Measurements from ENCODE around the gene TMEM151A. TPM values are rescaled to one million over a fixed set of nuclear protein-coding genes. Genes with fewer than 3 reads are reported as not detected.

Gene TMEM151A
- total and polyA plus RNA-seq, 9 donors, result 0.15 to 10.8 (median 0.24) TPM; not detected in 4

DNA sequence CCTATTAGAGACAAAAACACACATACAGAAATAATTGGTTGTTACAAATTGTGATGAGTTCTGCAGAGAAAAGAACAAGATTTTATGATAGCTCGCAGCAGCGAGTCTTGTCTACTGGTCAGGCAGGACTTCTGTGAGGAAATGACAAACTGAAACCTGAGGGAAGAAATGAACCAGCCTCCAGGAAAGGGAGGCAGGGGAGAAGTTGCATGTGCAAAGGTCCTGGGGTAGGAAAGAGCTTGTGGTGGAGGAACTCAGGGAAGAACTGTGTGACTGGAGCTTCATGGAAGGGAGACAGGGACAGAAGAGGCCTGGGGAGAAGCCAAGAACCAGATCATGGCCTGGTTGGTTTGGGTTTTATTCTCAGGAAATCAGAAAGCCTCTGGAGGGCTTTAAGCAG is 32.5 kb upstream of the TMEM151A start:
- Histone ChIP-seq H3K4me1 (ENCODE audit: insufficient read depth) (peaks cover 9% of the 10 kb centered on the region), H3K36me3 (no peaks in the 10 kb centered on the region), H3K4me3 (no peak overlapping the region), H3K27me3 (no peaks in the 10 kb centered on the region), H3K27ac (no peak overlapping the region), H3K9me3 (no peaks in the 10 kb centered on the region)
- intact Hi-C loops (cut with DNase I), result loop anchor here in 1 of 4 donors (2.0 kb wide), 1 partner anchor 36 kb away; no protein-coding TSS in a partner anchor
- TF ChIP-seq POLR2A (IDR thresholded peaks at IDR 0.05), result no peak
- TF ChIP-seq, protein P1, sequence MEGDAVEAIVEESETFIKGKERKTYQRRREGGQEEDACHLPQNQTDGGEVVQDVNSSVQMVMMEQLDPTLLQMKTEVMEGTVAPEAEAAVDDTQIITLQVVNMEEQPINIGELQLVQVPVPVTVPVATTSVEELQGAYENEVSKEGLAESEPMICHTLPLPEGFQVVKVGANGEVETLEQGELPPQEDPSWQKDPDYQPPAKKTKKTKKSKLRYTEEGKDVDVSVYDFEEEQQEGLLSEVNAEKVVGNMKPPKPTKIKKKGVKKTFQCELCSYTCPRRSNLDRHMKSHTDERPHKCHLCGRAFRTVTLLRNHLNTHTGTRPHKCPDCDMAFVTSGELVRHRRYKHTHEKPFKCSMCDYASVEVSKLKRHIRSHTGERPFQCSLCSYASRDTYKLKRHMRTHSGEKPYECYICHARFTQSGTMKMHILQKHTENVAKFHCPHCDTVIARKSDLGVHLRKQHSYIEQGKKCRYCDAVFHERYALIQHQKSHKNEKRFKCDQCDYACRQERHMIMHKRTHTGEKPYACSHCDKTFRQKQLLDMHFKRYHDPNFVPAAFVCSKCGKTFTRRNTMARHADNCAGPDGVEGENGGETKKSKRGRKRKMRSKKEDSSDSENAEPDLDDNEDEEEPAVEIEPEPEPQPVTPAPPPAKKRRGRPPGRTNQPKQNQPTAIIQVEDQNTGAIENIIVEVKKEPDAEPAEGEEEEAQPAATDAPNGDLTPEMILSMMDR (IDR thresholded peaks at IDR 0.05), result no peak
- no peak for TF ChIP-seq EP300 (IDR thresholded peaks at IDR 0.05)
- 96 to 100% (median 98%) methylated on average over 2 of the region's 2 CpGs for WGBS, 3 donors
- DNase-seq, result no peak

GRCh38 chr11:66259956-66260355 is 31.7 kb upstream of the TMEM151A start:
- Histone ChIP-seq H3K27ac (no peak overlapping the region), H3K36me3 (no peaks in the 10 kb centered on the region), H3K4me3 (no peak overlapping the region), H3K27me3 (no peaks in the 10 kb centered on the region), H3K9me3 (no peaks in the 10 kb centered on the region), H3K4me1 (ENCODE audit: insufficient read depth) (peaks cover 9% of the 10 kb centered on the region)
- 73 to 85% (median 83%) methylated on average over 4 of the region's 4 CpGs for WGBS, 3 donors
- DNase-seq, result no peak
- TF ChIP-seq EP300 (IDR thresholded peaks at IDR 0.05), result no peak
- TF ChIP-seq, protein P1 (IDR thresholded peaks at IDR 0.05), result no peak
- no peak for TF ChIP-seq POLR2A (IDR thresholded peaks at IDR 0.05)
- intact Hi-C loops (cut with DNase I), result loop anchor here in 1 of 4 donors (2.0 kb wide), 1 partner anchor 37 kb away; no protein-coding TSS in a partner anchor

- WGBS, 3 donors, result 87 to 91% (median 90%) methylated on average over 16 of the region's 16 CpGs
- Histone ChIP-seq H3K27me3 (no peaks in the 10 kb centered on the region), H3K36me3 (no peaks in the 10 kb centered on the region), H3K9me3 (no peaks in the 10 kb centered on the region), H3K4me1 (ENCODE audit: insufficient read depth) (peaks cover 9% of the 10 kb centered on the region), H3K27ac (no peak overlapping the region), H3K4me3 (no peak overlapping the region)
- intact Hi-C loops (cut with DNase I), result no loop called here
- no peak for DNase-seq
- TF ChIP-seq EP300 (IDR thresholded peaks at IDR 0.05), result no peak
- no peak for TF ChIP-seq POLR2A (IDR thresholded peaks at IDR 0.05)
- TF ChIP-seq, protein P1 (IDR thresholded peaks at IDR 0.05), result no peak
Observed at GRCh38 chr11:66261578-66261977, 30.1 kb upstream of the TMEM151A start.

GRCh38 chr11:66262191-66262590 is 29.5 kb upstream of the TMEM151A start:
- intact Hi-C loops (cut with DNase I), result no loop called here
- no peaks in the 10 kb centered on the region for H3K36me3 ChIP-seq
- 80 to 92% (median 91%) methylated on average over 5 of the region's 5 CpGs for WGBS, 3 donors
- no peaks in the 10 kb centered on the region for H3K9me3 ChIP-seq
- TF ChIP-seq, protein P1 (IDR thresholded peaks at IDR 0.05), result no peak
- TF ChIP-seq POLR2A (IDR thresholded peaks at IDR 0.05) (no peak), EP300 (IDR thresholded peaks at IDR 0.05) (no peak)
- DNase-seq, result no peak
- no peak overlapping the region for H3K4me3 ChIP-seq
- H3K27ac ChIP-seq, result no peak overlapping the region
- no peaks in the 10 kb centered on the region for H3K27me3 ChIP-seq
- peaks cover 6% of the 10 kb centered on the region for H3K4me1 ChIP-seq (ENCODE audit: insufficient read depth)

Data from ovary (tissue), 9 donors.